HG02642 (cell line): ENCODE results near the gene TMEM240.
"Not testable (repeated sequence)": the region's sequence is repeated elsewhere in the genome, so short reads cannot be mapped to it uniquely, and the experiment has no call there.

Experiments used
- ATAC-seq: cut with Tn5 transposase; IDR thresholded peaks from one replicate; pipeline ENCODE4 v1.9.1; 2021; ENCODE audit warnings: mild to moderate bottlenecking; ENCODE audit not compliant: unreplicated experiment, poor library complexity

Gene TMEM240

GRCh38 chr1:1558591-1558990 is 18.2 kb upstream of the TMEM240 start:
- ATAC-seq = no peak

- ATAC-seq = not testable (repeated sequence)
These were observed 17.3 kb upstream of the TMEM240 start for GRCh38 chr1:1557688-1558087.

GRCh38 chr1:1556961-1557360 is 16.5 kb upstream of the TMEM240 start:
- not testable (repeated sequence) for ATAC-seq

GRCh38 chr1:1556505-1556904 is 16.1 kb upstream of the TMEM240 start:
- ATAC-seq = no peak

GRCh38 chr1:1554926-1555915 is 14.8 kb upstream of the TMEM240 start:
- ATAC-seq = no peak

- no peak for ATAC-seq
These were observed 14.1 kb upstream of the TMEM240 start for GRCh38 chr1:1554550-1554925.

GRCh38 chr1:1553821-1554494 is 13.5 kb upstream of the TMEM240 start:
- no peak for ATAC-seq

GRCh38 chr1:1552263-1552639 is 11.8 kb upstream of the TMEM240 start:
- ATAC-seq = no peak

GRCh38 chr1:1551524-1552262 is 11.3 kb upstream of the TMEM240 start:
- ATAC-seq = no peak

GRCh38 chr1:1550591-1551432 is 10.4 kb upstream of the TMEM240 start:
- ATAC-seq = no peak

- no peak for ATAC-seq
These were observed 9.7 kb upstream of the TMEM240 start for GRCh38 chr1:1550087-1550486.

GRCh38 chr1:1548591-1548990 is 8.2 kb upstream of the TMEM240 start:
- no peak for ATAC-seq

GRCh38 chr1:1547476-1547875 is 7.1 kb upstream of the TMEM240 start:
- ATAC-seq = no peak

GRCh38 chr1:1547011-1547410 is 6.6 kb upstream of the TMEM240 start:
- no peak for ATAC-seq

GRCh38 chr1:1545946-1546737 is 5.7 kb upstream of the TMEM240 start:
- ATAC-seq = no peak

- no peak for ATAC-seq
These were observed 4.1 kb upstream of the TMEM240 start for GRCh38 chr1:1544544-1544943.

- no peak for ATAC-seq
These were observed 3.3 kb upstream of the TMEM240 start for GRCh38 chr1:1543706-1544099.

GRCh38 chr1:1542766-1543705 is 2.6 kb upstream of the TMEM240 start:
- no peak for ATAC-seq
